ENCODE measurements around the gene OR2Y1. TPM values are rescaled to one million over a fixed set of nuclear protein-coding genes. Genes with fewer than 3 reads are reported as not detected.
"Not testable (repeated sequence)": the region's sequence is repeated elsewhere in the genome, so short reads cannot be mapped to it uniquely, and the experiment has no call there.

The OR2Y1 gene
- total and polyA plus RNA-seq, 2 of the 13 experiments (the other 11 are each of a cell fraction or from before 2014, with no cell fraction given) = not detected

GRCh38 chr5:180739958-180740357 lies at the start of gene OR2Y1 (continued):
- TF ChIP-seq, protein P1, sequence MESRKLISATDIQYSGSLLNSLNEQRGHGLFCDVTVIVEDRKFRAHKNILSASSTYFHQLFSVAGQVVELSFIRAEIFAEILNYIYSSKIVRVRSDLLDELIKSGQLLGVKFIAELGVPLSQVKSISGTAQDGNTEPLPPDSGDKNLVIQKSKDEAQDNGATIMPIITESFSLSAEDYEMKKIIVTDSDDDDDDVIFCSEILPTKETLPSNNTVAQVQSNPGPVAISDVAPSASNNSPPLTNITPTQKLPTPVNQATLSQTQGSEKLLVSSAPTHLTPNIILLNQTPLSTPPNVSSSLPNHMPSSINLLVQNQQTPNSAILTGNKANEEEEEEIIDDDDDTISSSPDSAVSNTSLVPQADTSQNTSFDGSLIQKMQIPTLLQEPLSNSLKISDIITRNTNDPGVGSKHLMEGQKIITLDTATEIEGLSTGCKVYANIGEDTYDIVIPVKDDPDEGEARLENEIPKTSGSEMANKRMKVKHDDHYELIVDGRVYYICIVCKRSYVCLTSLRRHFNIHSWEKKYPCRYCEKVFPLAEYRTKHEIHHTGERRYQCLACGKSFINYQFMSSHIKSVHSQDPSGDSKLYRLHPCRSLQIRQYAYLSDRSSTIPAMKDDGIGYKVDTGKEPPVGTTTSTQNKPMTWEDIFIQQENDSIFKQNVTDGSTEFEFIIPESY (CRISPR knock-in tag; IDR thresholded peaks at IDR 0.05) = no peak
- TF ChIP-seq SAFB2 (CRISPR knock-in tag; IDR thresholded peaks at IDR 0.05; ENCODE audit: borderline replicate concordance, low read depth) (no peak), ERF (CRISPR knock-in tag; IDR thresholded peaks at IDR 0.05) (no peak), ZNF260 (CRISPR knock-in tag; IDR thresholded peaks at IDR 0.05; ENCODE audit: borderline replicate concordance, low read depth) (no peak), SNAPC2 (CRISPR knock-in tag; IDR thresholded peaks at IDR 0.05) (no peak)

GRCh38 chr5:180788651-180789410 lies 49.0 kb upstream of the OR2Y1 start:
- CTCF ChIA-PET (ENCODE audit: low intra/inter-chr PET ratio, low total read pairs); FAIRE-seq; H4K20me1 ChIP-seq (ENCODE audit: insufficient read depth, low read length); H3K9ac ChIP-seq (ENCODE audit: insufficient read depth, low read depth, low read length); H3K27ac ChIP-seq (ENCODE audit: extremely low read length, insufficient read depth, low read length); H3K4me2 ChIP-seq (ENCODE audit: low read depth, low read length); intact Hi-C loops (cut with micrococcal nuclease; ENCODE audit: unreplicated experiment); ATAC-seq; H3K27me3 ChIP-seq (ENCODE audit: control insufficient read depth in 1 of 2, insufficient read depth in 2 of 2, low read length in 2 of 2); POLR2A ChIA-PET; H3K79me2 ChIP-seq (ENCODE audit: insufficient read depth, low read length); H3K4me3 ChIP-seq (replicated peaks in 1 of 3; ENCODE audit: insufficient read depth in 1 of 3, low read depth in 2 of 3, low read length in 3 of 3); DNase-seq (ENCODE audit: low spot score); H2AFZ ChIP-seq (ENCODE audit: low read length); H3K9me3 ChIP-seq (ENCODE audit: low read length); BruUV-seq (replicated peaks): not testable (repeated sequence)
- whole genome bisulfite sequencing (ENCODE audit: low lambda C conversion rate) = 98% methylated on average over 19 of the region's 19 CpGs
- peaks cover 12% of the 10 kb centered on the region for H3K4me1 ChIP-seq (ENCODE audit: insufficient read depth, low read length)
- TF ChIP-seq ZSCAN21 (CRISPR knock-in tag; IDR thresholded peaks at IDR 0.05; ENCODE audit: borderline replicate concordance) (peak; percentile 99), POLR2A (IDR thresholded peaks at IDR 0.05; ENCODE audit: insufficient read depth in 1 of 2, low read depth in 2 of 2, low read length in 2 of 2) (0 out of 4 replicates have a peak, but pooled peaks of 1 of the 2 experiments have one; percentile 3)
- peaks cover 17 to 34% of the 10 kb centered on the region in 2 experiments; a peak in 4 of 5 replicates for H3K36me3 ChIP-seq (replicated peaks in 1 of 2; ENCODE audit: control insufficient read depth in 1 of 2, insufficient read depth in 2 of 2, low read length in 2 of 2)
- in situ Hi-C loops (cut with HindIII; ENCODE audit: extremely low pct_ligation_motif_present, low pct_unique_long_range_greater_than_20kb) = loop anchor here (10.0 kb wide), 1 partner anchor 366 kb away; no protein-coding TSS in a partner anchor
